ENCODE measurements around the gene FLRT3. TPM values are rescaled to one million over a fixed set of nuclear protein-coding genes. Genes with fewer than 3 reads are reported as not detected.

Gene FLRT3
- total RNA-seq, 1 donor from 2014 or later, result 14.6 TPM

GRCh38 chr20:14344746-14345145 lies 7.3 kb upstream of the FLRT3 start:
- TF ChIP-seq EZH2 (IDR thresholded peaks at IDR 0.05; ENCODE audit: insufficient read depth, low read length) (no peak), CTCF (IDR thresholded peaks at IDR 0.05; ENCODE audit: insufficient read depth, low read depth, low read length) (no peak)
- no peak for DNase-seq (ENCODE audit: low read depth)
- no peak overlapping the region for H2AFZ ChIP-seq (ENCODE audit: low read depth, low read length)

GRCh38 chr20:14343491-14344065 lies 6.2 kb upstream of the FLRT3 start:
- H3K27ac Mint-ChIP-seq (ENCODE audit: unreplicated experiment), result no peak overlapping the region
- no peaks in the 10 kb centered on the region for H3K9me3 Mint-ChIP-seq (ENCODE audit: unreplicated experiment)
- TF ChIP-seq EZH2 (IDR thresholded peaks at IDR 0.05; ENCODE audit: insufficient read depth, low read length) (no peak), CTCF (IDR thresholded peaks at IDR 0.05; ENCODE audit: insufficient read depth, low read depth, low read length) (no peak)
- Histone ChIP-seq H3K27ac (ENCODE audit: low read depth, low read length) (no peak overlapping the region), H3K4me2 (ENCODE audit: low read length) (no peak overlapping the region), H4K20me1 (ENCODE audit: insufficient read depth, low read length) (no peaks in the 10 kb centered on the region), H3K9me3 (ENCODE audit: insufficient read depth, low read depth, low read length) (no peaks in the 10 kb centered on the region), H3K79me2 (ENCODE audit: insufficient read depth, low read length) (no peaks in the 10 kb centered on the region), H3K4me3 (ENCODE audit: insufficient read depth, low read depth, low read length) (no peak overlapping the region), H3K4me1 (ENCODE audit: insufficient read depth, low read length) (no peaks in the 10 kb centered on the region), H3K27me3 (ENCODE audit: insufficient read depth, low read length) (no peaks in the 10 kb centered on the region), H3K36me3 (ENCODE audit: insufficient read depth, low read length) (no peaks in the 10 kb centered on the region), H3K9ac (ENCODE audit: low read length) (no peak overlapping the region), H2AFZ (ENCODE audit: low read depth, low read length) (no peak overlapping the region)
- H3K27me3 Mint-ChIP-seq (ENCODE audit: low read depth, unreplicated experiment), result no peaks in the 10 kb centered on the region
- no peak for DNase-seq (ENCODE audit: low read depth)
- no peak for FAIRE-seq
- no peaks in the 10 kb centered on the region for H3K36me3 Mint-ChIP-seq (ENCODE audit: low read depth, unreplicated experiment)
- H3K4me3 Mint-ChIP-seq (ENCODE audit: unreplicated experiment), result no peak overlapping the region
- H3K4me1 Mint-ChIP-seq (ENCODE audit: low read depth, unreplicated experiment), result peaks cover 6% of the 10 kb centered on the region

More at GRCh38 chr20:14344746-14345145, 7.3 kb upstream of the FLRT3 start:
- H3K4me1 ChIP-seq (ENCODE audit: insufficient read depth, low read length), result no peaks in the 10 kb centered on the region
- no peak overlapping the region for H3K9ac ChIP-seq (ENCODE audit: low read length)
- FAIRE-seq, result no peak
- Mint-ChIP-seq H3K27ac (ENCODE audit: unreplicated experiment) (no peak overlapping the region), H3K4me1 (ENCODE audit: low read depth, unreplicated experiment) (peaks cover 6% of the 10 kb centered on the region), H3K4me3 (ENCODE audit: unreplicated experiment) (no peak overlapping the region), H3K36me3 (ENCODE audit: low read depth, unreplicated experiment) (no peaks in the 10 kb centered on the region), H3K27me3 (ENCODE audit: low read depth, unreplicated experiment) (no peaks in the 10 kb centered on the region), H3K9me3 (ENCODE audit: unreplicated experiment) (no peaks in the 10 kb centered on the region)
- no peaks in the 10 kb centered on the region for H4K20me1 ChIP-seq (ENCODE audit: insufficient read depth, low read length)
- no peaks in the 10 kb centered on the region for H3K9me3 ChIP-seq (ENCODE audit: insufficient read depth, low read depth, low read length)
- H3K4me2 ChIP-seq (ENCODE audit: low read length), result no peak overlapping the region
- no peak overlapping the region for H3K4me3 ChIP-seq (ENCODE audit: insufficient read depth, low read depth, low read length)
- H3K79me2 ChIP-seq (ENCODE audit: insufficient read depth, low read length), result no peaks in the 10 kb centered on the region
- H3K27me3 ChIP-seq (ENCODE audit: insufficient read depth, low read length), result no peaks in the 10 kb centered on the region
- no peak overlapping the region for H3K27ac ChIP-seq (ENCODE audit: low read depth, low read length)
- H3K36me3 ChIP-seq (ENCODE audit: insufficient read depth, low read length), result no peaks in the 10 kb centered on the region

- H3K27ac Mint-ChIP-seq (ENCODE audit: unreplicated experiment), result no peak overlapping the region
- no peak overlapping the region for H3K4me3 Mint-ChIP-seq (ENCODE audit: unreplicated experiment)
Observed at GRCh38 chr20:14342918-14343317, 5.5 kb upstream of the FLRT3 start.

More at GRCh38 chr20:14342918-14343317, 5.5 kb upstream of the FLRT3 start:
- DNase-seq (ENCODE audit: low read depth) (no peak), FAIRE-seq (no peak)
- no peaks in the 10 kb centered on the region for H3K27me3 ChIP-seq (ENCODE audit: insufficient read depth, low read length)
- no peak overlapping the region for H2AFZ ChIP-seq (ENCODE audit: low read depth, low read length)
- H3K27me3 Mint-ChIP-seq (ENCODE audit: low read depth, unreplicated experiment), result no peaks in the 10 kb centered on the region
- no peaks in the 10 kb centered on the region for H3K4me1 ChIP-seq (ENCODE audit: insufficient read depth, low read length)
- no peaks in the 10 kb centered on the region for H3K36me3 ChIP-seq (ENCODE audit: insufficient read depth, low read length)
- H3K27ac ChIP-seq (ENCODE audit: low read depth, low read length), result no peak overlapping the region
- H3K9me3 Mint-ChIP-seq (ENCODE audit: unreplicated experiment), result no peaks in the 10 kb centered on the region
- H3K4me3 ChIP-seq (ENCODE audit: insufficient read depth, low read depth, low read length), result no peak overlapping the region
- no peaks in the 10 kb centered on the region for H3K79me2 ChIP-seq (ENCODE audit: insufficient read depth, low read length)
- no peaks in the 10 kb centered on the region for H3K9me3 ChIP-seq (ENCODE audit: insufficient read depth, low read depth, low read length)
- H3K36me3 Mint-ChIP-seq (ENCODE audit: low read depth, unreplicated experiment), result no peaks in the 10 kb centered on the region
- no peaks in the 10 kb centered on the region for H4K20me1 ChIP-seq (ENCODE audit: insufficient read depth, low read length)
- TF ChIP-seq EZH2 (IDR thresholded peaks at IDR 0.05; ENCODE audit: insufficient read depth, low read length) (no peak), CTCF (IDR thresholded peaks at IDR 0.05; ENCODE audit: insufficient read depth, low read depth, low read length) (no peak)
- no peak overlapping the region for H3K9ac ChIP-seq (ENCODE audit: low read length)
- no peak overlapping the region for H3K4me2 ChIP-seq (ENCODE audit: low read length)
- H3K4me1 Mint-ChIP-seq (ENCODE audit: low read depth, unreplicated experiment), result peaks cover 6% of the 10 kb centered on the region
